Measurements from ENCODE around the gene ERICH4. TPM values are rescaled to one million over a fixed set of nuclear protein-coding genes. Genes with fewer than 3 reads are reported as not detected.

Gene ERICH4
- total and polyA plus RNA-seq, 2 donors (not counting 1 experiment from before 2014, with no cell fraction given), result not detected

GRCh38 chr19:41426116-41426841 is 16.7 kb upstream of the ERICH4 start:
- no peak overlapping the region for H3K4me3 ChIP-seq (ENCODE audit: control extremely low read depth in 1 of 5, extremely low read depth in 1 of 5, insufficient read depth in 1 of 5, low read depth in 2 of 5, low read length in 4 of 5)
- H3K4me1 ChIP-seq (ENCODE audit: control insufficient read depth in 2 of 2, insufficient read depth in 2 of 2, low read length in 2 of 2), result peaks cover 12 to 15% of the 10 kb centered on the region in 2 donors
- H2AFZ ChIP-seq (ENCODE audit: insufficient read depth, low read depth, low read length, poor library complexity, severe bottlenecking), result no peak overlapping the region
- intact Hi-C loops (cut with micrococcal nuclease), result no loop called here
- no peaks in the 10 kb centered on the region for H3K9me3 Mint-ChIP-seq (ENCODE audit: insufficient read depth)
- H3K9me3 ChIP-seq (ENCODE audit: control extremely low read depth in 1 of 3, control insufficient read depth in 2 of 3, insufficient read depth in 1 of 3, low read length in 2 of 3), result no peaks in the 10 kb centered on the region
- peaks cover 13% of the 10 kb centered on the region for H3K4me1 Mint-ChIP-seq
- 87% methylated on average over 36 of the region's 36 CpGs for WGBS (ENCODE audit: insufficient coverage)
- CTCF ChIA-PET, result interaction anchor here (1.4 kb wide), 1 partner anchor 23 kb away, joined by 5 read pairs; no protein-coding TSS in a partner anchor
- H3K27ac Mint-ChIP-seq, result peak overlapping the region; percentile 20
- H3K4me2 ChIP-seq (replicated peaks; ENCODE audit: low read depth, low read length, poor library complexity, severe bottlenecking), result no peak overlapping the region
- ATAC-seq (ENCODE audit: low read depth) (no peak), DNase-seq (no peak)
- H3K4me3 Mint-ChIP-seq, result no peak overlapping the region
- no peak for TF ChIP-seq EZH2 (IDR thresholded peaks at IDR 0.05; ENCODE audit: borderline replicate concordance, insufficient read depth, low read depth, low read length, poor library complexity, severe bottlenecking)
- TF ChIP-seq CTCF (IDR thresholded peaks at IDR 0.05), result no peak
- H3K27ac ChIP-seq (ENCODE audit: low read length in 2 of 2), result no peak overlapping the region
- H3K27me3 ChIP-seq (replicated peaks in 1 of 4; ENCODE audit: control extremely low read depth in 1 of 4, control insufficient read depth in 3 of 4, insufficient read depth in 4 of 4, low read length in 3 of 4), result no peaks in the 10 kb centered on the region
- peaks cover 0 to 44% of the 10 kb centered on the region in 2 experiments for H3K36me3 ChIP-seq (replicated peaks in 1 of 2; ENCODE audit: control extremely low read depth in 1 of 2, control insufficient read depth in 1 of 2, extremely low read depth in 1 of 2, insufficient read depth in 2 of 2, low read length in 1 of 2)
- H3K9ac ChIP-seq (ENCODE audit: low read length), result no peak overlapping the region
- H3K27me3 Mint-ChIP-seq, result no peaks in the 10 kb centered on the region
- no peaks in the 10 kb centered on the region for H3K79me2 ChIP-seq (ENCODE audit: control insufficient read depth, insufficient read depth, low read length)
- POLR2A ChIA-PET, result no interaction called here
- peaks cover 8% of the 10 kb centered on the region for H4K20me1 ChIP-seq (ENCODE audit: control insufficient read depth, insufficient read depth, low read length, poor library complexity, severe bottlenecking)

GRCh38 chr19:41426952-41427646 is 15.9 kb upstream of the ERICH4 start, which contains the start of gene B3GNT8:
B3GNT8 (minus strand) TSS chr19:41427374; CDS start chr19:41426778, 596 bp downstream.
- H3K27ac ChIP-seq (ENCODE audit: low read length in 2 of 2), result peak within 1 kb of the TSS in 1 of 2 donors; percentile 36
- H3K79me2 ChIP-seq (ENCODE audit: control insufficient read depth, insufficient read depth, low read length), result no peaks in the 10 kb centered on the region
- no peaks in the 10 kb centered on the region for H3K27me3 ChIP-seq (replicated peaks in 1 of 4; ENCODE audit: control extremely low read depth in 1 of 4, control insufficient read depth in 3 of 4, insufficient read depth in 4 of 4, low read length in 3 of 4)
- H3K27ac Mint-ChIP-seq, result peak within 1 kb of the TSS; percentile 57
- ATAC-seq (ENCODE audit: low read depth), result peak; percentile 24
- H3K36me3 ChIP-seq (replicated peaks in 1 of 2; ENCODE audit: control extremely low read depth in 1 of 2, control insufficient read depth in 1 of 2, extremely low read depth in 1 of 2, insufficient read depth in 2 of 2, low read length in 1 of 2), result peaks cover 0 to 48% of the 10 kb centered on the region in 2 experiments
- no peaks in the 10 kb centered on the region for H3K27me3 Mint-ChIP-seq
- no peak for DNase-seq
- WGBS (ENCODE audit: insufficient coverage), result 34% methylated on average over 12 of the region's 19 CpGs
- peak within 1 kb of the TSS; percentile 71 for H2AFZ ChIP-seq (ENCODE audit: insufficient read depth, low read depth, low read length, poor library complexity, severe bottlenecking)
- H3K9me3 ChIP-seq (ENCODE audit: control extremely low read depth in 1 of 3, control insufficient read depth in 2 of 3, insufficient read depth in 1 of 3, low read length in 2 of 3), result no peaks in the 10 kb centered on the region
- peak within 1 kb of the TSS in 1 of 5 experiments; percentile 40 for H3K4me3 ChIP-seq (ENCODE audit: control extremely low read depth in 1 of 5, extremely low read depth in 1 of 5, insufficient read depth in 1 of 5, low read depth in 2 of 5, low read length in 4 of 5)
- no peaks in the 10 kb centered on the region for H4K20me1 ChIP-seq (ENCODE audit: control insufficient read depth, insufficient read depth, low read length, poor library complexity, severe bottlenecking)
- ChIA-PET CTCF (interaction anchor here (1.4 kb wide), 1 partner anchor 22 kb away, joined by 5 read pairs; no protein-coding TSS in a partner anchor), POLR2A (no interaction called here)
- H3K4me3 Mint-ChIP-seq, result peak within 1 kb of the TSS; percentile 49
- H3K4me1 ChIP-seq (ENCODE audit: control insufficient read depth in 2 of 2, insufficient read depth in 2 of 2, low read length in 2 of 2), result peaks cover 12 to 15% of the 10 kb centered on the region in 2 donors
- no peaks in the 10 kb centered on the region for H3K9me3 Mint-ChIP-seq (ENCODE audit: insufficient read depth)
- H3K4me2 ChIP-seq (replicated peaks; ENCODE audit: low read depth, low read length, poor library complexity, severe bottlenecking), result peak within 1 kb of the TSS; percentile 69
- peaks cover 13% of the 10 kb centered on the region for H3K4me1 Mint-ChIP-seq
- intact Hi-C loops (cut with micrococcal nuclease), result no loop called here
- no peak for TF ChIP-seq EZH2 (IDR thresholded peaks at IDR 0.05; ENCODE audit: borderline replicate concordance, insufficient read depth, low read depth, low read length, poor library complexity, severe bottlenecking)
- peak within 1 kb of the TSS; percentile 19 for H3K9ac ChIP-seq (ENCODE audit: low read length)

All from B cell (primary cell).